HG03103 (cell line): ENCODE results near the gene FAM114A2.
A peak's percentile ranks its signal among the peaks of the same experiment; 100 is the strongest.

ENCODE experiments used
- ATAC-seq: cut with Tn5 transposase; IDR thresholded peaks from one replicate; pipeline ENCODE4 v1.9.1; 2021; ENCODE audit warnings: low read depth; ENCODE audit not compliant: unreplicated experiment

The FAM114A2 gene

GRCh38 chr5:153988510-153988909 is 50.2 kb downstream of the FAM114A2 start:
- ATAC-seq = no peak

- no peak for ATAC-seq
These were observed 51.4 kb downstream of the FAM114A2 start for GRCh38 chr5:153987301-153987700.

- ATAC-seq = no peak
These were observed 53.2 kb downstream of the FAM114A2 start for GRCh38 chr5:153985498-153985897.

GRCh38 chr5:153983885-153984284 is 54.8 kb downstream of the FAM114A2 start:
- ATAC-seq = no peak

- ATAC-seq = no peak
These were observed 56.7 kb downstream of the FAM114A2 start for GRCh38 chr5:153981905-153982605.

GRCh38 chr5:153979028-153979783 is 59.5 kb downstream of the FAM114A2 start:
- no peak for ATAC-seq

GRCh38 chr5:153974813-153975163 is 63.9 kb downstream of the FAM114A2 start:
- ATAC-seq = peak; percentile 18

GRCh38 chr5:153974131-153974812 is 64.4 kb downstream of the FAM114A2 start:
- ATAC-seq = peak; percentile 62

GRCh38 chr5:153972240-153972639 is 66.5 kb downstream of the FAM114A2 start:
- no peak for ATAC-seq

GRCh38 chr5:153970496-153970895 is 68.2 kb downstream of the FAM114A2 start:
- ATAC-seq = no peak

- no peak for ATAC-seq
These were observed 69.2 kb downstream of the FAM114A2 start for GRCh38 chr5:153969563-153969895.

GRCh38 chr5:153968761-153969562 is 69.7 kb downstream of the FAM114A2 start:
- ATAC-seq = no peak

GRCh38 chr5:153964880-153965645 is 73.6 kb downstream of the FAM114A2 start:
- ATAC-seq = peak; percentile 89

GRCh38 chr5:153964191-153964879 is 74.4 kb downstream of the FAM114A2 start:
- no peak for ATAC-seq

GRCh38 chr5:153960269-153961215 is 78.2 kb downstream of the FAM114A2 start:
- ATAC-seq = no peak

GRCh38 chr5:153959134-153959957 is 79.4 kb downstream of the FAM114A2 start:
- ATAC-seq = no peak

- no peak for ATAC-seq
These were observed 81.5 kb downstream of the FAM114A2 start for GRCh38 chr5:153957205-153957604.

GRCh38 chr5:153953411-153953810 is 85.3 kb downstream of the FAM114A2 start:
- no peak for ATAC-seq
